ENCODE data around the gene LGALS9B.
"Not testable (repeated sequence)": the region's sequence is repeated elsewhere in the genome, so short reads cannot be mapped to it uniquely, and the experiment has no call there.

- TF ChIP-seq POLR2A, CTCF (IDR thresholded peaks at IDR 0.05): not testable (repeated sequence)
Observed at GRCh38 chr17:20479889-20480591, 12.7 kb upstream of the LGALS9B start.
